ENCODE results near the gene PREPL.
A peak's percentile ranks its signal among the peaks of the same experiment; 100 is the strongest.
"Not testable (repeated sequence)": the region's sequence is repeated elsewhere in the genome, so short reads cannot be mapped to it uniquely, and the experiment has no call there.

The PREPL gene

DNA sequence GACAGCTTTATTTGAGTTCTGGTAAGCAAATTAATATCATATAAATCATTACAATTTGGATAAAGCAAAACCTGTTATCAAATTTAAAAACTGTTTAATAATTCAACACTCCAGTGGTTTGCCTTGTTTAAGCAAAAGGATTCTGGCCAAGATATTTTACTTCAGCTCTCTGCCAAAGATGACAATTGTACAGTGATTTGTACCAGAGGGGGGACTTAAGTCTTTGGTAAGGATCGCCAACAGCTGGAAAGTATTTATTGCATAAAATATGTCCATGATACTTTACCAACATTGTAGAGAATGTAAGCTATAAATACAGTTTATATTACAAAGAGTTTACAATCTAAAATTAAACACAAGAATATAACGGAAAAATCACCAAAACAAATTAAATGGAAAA, 13.8 kb downstream of the PREPL start:
- DNase-seq = no peak

GRCh38 chr2:44342854-44343253, 18.4 kb downstream of the PREPL start:
- DNase-seq = peak; percentile 18

- no peak for DNase-seq
Observed at GRCh38 chr2:44335806-44336538, 25.3 kb downstream of the PREPL start.

DNA sequence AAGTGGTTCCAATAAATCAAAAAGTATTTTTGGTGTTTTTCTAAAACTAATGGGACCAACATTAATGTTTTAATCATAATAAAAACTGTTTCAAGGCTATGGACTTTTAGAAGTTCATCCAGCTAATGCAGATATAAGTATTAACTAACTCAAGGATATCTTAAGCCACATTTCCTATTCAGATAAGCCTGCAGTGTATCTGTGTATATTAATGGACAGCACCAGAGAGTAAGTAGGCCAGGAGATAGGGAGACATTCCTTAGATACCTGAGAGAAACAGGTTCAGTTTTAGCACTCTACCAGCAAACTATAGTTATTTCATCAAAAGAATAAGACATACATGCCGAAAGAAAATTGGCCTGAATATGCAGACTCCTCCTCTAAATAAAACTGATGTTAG, 27.3 kb downstream of the PREPL start:
- no peak for DNase-seq

DNA sequence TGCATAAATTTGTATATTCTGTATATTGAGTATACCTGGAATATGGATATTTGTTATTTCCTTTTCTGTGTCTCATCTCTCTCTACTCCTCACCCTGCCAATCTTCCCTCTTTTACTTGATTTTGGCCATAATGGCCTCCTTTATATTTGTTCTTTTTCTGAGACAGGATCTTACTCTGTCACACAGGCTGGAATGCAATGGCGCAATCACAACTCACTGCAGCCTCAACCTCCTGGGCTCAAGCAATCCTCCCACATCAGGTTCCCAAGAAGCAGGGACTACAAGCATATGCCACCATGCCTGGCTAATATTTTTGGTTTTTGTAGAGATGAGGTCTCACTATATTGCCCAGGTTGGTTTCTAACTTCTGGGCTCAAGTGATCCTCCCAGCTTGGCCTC, 30.5 kb downstream of the PREPL start:
- DNase-seq = no peak

DNA sequence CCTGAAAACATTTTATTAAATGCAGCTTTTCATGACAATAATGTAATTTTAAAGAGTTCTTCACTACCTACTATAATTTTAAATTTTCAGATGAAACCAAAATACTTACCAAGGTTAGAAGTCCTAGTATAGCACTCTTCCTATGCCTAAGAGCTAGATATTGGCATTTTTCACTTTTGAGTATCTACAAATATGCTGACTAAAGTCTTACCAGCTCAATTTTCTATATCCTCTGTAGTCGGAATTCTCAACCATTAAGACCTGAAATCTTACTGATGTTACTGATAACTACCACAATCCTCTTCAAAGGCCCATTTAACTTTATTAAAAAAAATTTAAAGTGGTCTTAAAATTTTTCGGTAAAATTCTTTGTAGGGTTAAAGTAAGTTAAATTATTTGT, 32.0 kb downstream of the PREPL start:
- DNase-seq = no peak

GRCh38 chr2:44328750-44329149, 32.5 kb downstream of the PREPL start:
- DNase-seq = no peak

DNA sequence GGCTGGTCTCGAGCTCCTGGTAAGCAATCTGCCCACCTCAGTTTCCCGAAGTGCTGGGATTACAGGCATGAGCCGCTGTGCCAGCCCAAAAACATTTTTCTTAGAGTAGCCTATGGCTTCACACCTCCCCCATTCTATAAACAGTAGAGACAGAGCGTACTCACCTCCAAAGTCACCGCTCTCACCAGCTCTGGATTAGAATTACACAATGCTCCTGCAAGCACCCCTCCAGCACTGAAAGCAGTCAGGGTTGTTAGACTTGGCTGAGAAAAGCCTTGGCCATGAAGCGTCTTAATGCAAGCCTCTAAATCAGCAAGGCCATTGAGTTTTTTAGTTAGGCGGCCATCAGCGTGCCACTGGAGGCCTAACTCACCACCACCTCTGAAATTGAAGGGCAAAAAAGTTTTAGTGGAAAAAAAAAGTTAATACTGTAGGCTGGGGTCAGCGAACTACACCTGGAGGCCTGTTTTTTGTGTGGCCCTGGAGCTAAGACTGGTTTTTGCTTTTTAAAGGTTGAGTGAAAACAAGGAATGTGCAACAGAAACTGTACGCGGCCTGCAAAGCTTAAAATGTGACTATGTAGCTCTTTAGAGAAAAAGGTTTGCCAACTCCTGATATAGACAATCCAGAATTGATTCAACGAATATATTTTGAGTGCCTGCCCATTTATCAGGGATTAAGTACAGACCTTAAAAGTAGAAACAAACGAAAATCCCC, 34.6 kb downstream of the PREPL start:
- DNase-seq = no peak

DNA sequence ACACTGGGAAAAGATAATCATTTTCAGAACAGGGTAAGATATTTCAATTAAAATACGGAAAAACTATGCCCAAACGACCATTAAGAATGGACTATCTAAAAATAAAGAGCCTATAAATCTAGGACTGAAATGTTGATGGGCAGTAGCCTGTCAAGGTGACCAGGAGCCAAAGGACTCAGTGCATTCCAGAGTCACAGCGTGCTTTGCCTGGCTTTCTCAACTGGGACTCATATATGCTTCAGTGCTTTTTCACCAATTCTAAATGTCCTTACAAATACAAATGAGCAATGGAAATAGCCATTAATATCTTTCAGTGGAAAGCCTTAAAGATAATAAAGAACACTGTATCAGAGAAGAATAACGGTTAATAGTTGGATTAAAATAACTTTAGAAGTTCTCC, 35.4 kb downstream of the PREPL start:
- no peak for DNase-seq

- DNase-seq = no peak
Observed at GRCh38 chr2:44324971-44325426, 36.3 kb downstream of the PREPL start.

DNA sequence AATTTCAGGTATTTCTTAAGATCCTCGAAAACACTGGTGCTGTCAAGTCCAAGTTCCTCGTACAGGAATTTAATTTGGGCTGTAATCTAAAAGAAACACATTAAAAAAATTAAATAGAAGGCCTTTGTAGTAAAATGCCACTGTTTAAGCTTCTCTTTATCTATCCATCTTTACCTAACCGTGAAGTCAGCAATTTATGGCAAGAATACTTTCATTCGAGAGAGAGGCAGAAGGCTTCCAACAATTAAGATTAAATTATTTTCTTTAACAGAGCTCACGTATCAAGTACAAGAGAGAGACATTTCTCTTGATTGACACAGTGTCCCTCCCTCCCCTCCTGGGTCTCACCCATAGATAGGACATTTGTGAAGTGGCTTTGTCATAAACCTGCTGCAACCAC, 39.9 kb downstream of the PREPL start:
- no peak for DNase-seq

DNA sequence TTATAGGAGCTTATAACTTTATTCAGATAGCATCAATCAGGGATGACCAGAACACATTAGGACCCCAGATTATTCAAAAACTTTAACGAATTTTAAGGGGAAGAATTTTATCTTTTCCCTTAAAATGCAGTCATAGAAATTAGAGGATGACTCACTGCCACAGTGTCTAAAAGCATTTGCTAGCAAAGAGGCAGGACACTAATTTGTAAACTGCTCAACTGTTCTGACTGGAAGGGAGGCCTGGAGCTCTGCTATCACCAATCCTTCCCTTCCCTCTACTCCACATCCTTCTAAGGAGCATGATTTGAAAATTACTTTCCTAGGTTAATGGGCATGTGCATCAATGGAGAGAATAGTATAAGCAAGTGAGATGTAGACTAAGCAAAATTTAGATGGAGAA, 40.5 kb downstream of the PREPL start:
- no peak for DNase-seq

- no peak for DNase-seq
Observed at GRCh38 chr2:44315945-44316344, 45.3 kb downstream of the PREPL start.

DNA sequence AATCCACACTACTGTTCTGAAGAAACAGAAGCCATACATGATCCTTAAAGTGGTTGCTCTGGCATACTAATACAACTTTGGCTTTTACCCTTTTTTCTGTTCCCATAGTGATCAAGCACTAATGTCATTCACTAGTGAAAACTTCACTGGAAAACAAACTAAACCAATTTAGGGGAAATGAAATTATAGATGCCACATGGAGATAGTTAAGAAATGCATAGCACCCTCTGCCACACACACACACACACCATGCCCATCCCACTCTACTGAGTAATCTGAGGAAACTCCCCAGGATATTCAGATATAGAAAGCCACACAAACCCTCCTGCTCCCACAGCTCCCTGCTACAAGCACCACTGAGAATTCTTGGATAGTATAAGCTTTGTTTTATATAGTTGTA, 46.9 kb downstream of the PREPL start:
- no peak for DNase-seq

- no peak for DNase-seq
Observed at GRCh38 chr2:44310287-44310686, 51.0 kb downstream of the PREPL start.

- DNase-seq = no peak
Observed at GRCh38 chr2:44305882-44306281, 55.4 kb downstream of the PREPL start.

GRCh38 chr2:44304258-44304657, 57.0 kb downstream of the PREPL start:
- DNase-seq = no peak

- not testable (repeated sequence) for DNase-seq
Observed at GRCh38 chr2:44303766-44304165, 57.5 kb downstream of the PREPL start.

- DNase-seq = no peak
Observed at GRCh38 chr2:44301111-44301510, 60.2 kb downstream of the PREPL start.

GRCh38 chr2:44299635-44300034, 61.7 kb downstream of the PREPL start:
- no peak for DNase-seq

GRCh38 chr2:44297431-44297830, 63.9 kb downstream of the PREPL start:
- no peak for DNase-seq

GRCh38 chr2:44296653-44297052, 64.6 kb downstream of the PREPL start:
- DNase-seq = no peak

- DNase-seq = no peak
Observed at GRCh38 chr2:44295633-44296359, 65.5 kb downstream of the PREPL start.

DNA sequence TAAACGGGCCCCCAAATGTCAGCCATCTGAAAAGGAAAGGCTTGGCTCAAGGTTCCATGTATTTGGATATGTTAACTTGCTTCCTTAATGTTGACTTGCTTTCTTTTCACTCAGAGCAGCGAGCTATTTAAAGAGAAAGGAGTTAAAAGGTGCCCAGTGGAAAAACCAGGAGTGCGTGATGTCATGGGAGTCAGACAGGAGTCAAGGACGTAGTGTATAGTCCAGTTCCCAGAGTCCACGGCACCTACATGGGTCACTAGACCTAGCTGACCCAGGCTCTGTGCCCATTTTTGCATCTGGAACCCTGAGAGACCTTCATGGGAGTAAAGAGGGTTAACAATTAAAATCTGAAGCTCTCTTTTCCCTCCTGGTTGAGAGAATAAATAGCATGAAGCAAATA, 66.2 kb downstream of the PREPL start:
- no peak for DNase-seq

Data from CD4-positive, alpha-beta T cell treated with Interleukin-4 for 4 hours (primary cell).